NCI-H1694 (cell line): ENCODE results near the gene GSPT2.
"Not testable (repeated sequence)": the region's sequence is repeated elsewhere in the genome, so short reads cannot be mapped to it uniquely, and the experiment has no call there.

Source experiments
- DNase-seq: peaks from one replicate; lab custom pipeline; 2025; lab: John Stamatoyannopoulos, UW

Gene GSPT2

DNA sequence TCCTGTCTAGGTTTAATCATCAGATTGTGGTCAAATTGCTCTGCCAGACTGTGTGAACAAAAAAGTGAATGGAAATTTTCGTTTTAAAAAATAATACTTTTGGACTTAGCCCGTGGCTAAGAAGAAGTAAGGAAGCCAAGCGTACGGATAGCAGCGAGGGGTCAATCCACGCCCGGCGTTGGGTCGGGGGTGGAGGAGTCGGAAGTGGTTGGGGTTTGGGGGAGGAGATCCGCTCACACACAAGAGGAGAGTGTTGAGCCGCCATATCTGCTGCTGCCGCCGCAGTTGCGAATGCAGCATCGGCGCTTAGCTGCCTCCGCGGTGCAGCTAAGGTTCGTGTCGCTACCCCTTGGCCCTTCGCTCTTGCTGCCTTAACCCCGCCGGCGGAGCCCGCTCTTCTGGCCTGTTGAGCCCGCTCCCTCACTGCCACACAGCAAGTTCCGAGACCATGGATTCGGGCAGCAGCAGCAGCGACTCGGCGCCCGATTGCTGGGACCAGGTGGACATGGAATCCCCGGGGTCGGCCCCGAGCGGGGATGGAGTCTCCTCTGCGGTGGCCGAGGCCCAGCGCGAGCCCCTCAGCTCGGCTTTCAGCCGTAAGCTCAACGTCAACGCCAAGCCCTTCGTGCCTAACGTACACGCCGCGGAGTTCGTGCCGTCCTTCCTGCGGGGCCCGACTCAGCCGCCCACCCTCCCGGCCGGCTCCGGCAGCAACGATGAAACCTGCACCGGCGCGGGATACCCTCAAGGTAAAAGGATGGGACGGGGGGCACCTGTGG is at the start of gene GSPT2:
GSPT2 (plus strand) TSS at position 264 of the 779 bp plus-strand sequence; CDS start at position 449, 185 bp downstream.
- no peak for DNase-seq

- no peak for DNase-seq
These were observed 49.0 kb upstream of the GSPT2 start for GRCh38 chrX:51694254-51694653.

DNA sequence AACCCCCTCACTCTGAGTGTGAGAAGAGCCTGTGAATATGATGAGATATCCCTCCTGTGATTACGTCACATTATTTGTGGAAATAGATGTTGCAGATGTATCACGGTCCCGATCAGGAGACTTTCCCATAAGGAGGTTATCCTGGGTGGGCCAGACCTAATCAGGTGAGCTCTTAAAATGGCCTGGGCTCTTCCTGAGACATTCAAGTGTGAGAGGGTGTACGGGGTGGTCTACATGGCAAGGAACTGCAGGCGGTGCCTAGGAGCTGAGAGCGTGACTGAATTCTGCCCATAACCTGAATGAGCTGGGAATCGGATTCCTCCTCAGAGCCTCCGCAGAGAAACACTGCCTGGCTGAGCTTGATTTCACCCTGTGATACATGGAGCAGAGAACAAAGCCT is 45.8 kb upstream of the GSPT2 start:
- no peak for DNase-seq

DNA sequence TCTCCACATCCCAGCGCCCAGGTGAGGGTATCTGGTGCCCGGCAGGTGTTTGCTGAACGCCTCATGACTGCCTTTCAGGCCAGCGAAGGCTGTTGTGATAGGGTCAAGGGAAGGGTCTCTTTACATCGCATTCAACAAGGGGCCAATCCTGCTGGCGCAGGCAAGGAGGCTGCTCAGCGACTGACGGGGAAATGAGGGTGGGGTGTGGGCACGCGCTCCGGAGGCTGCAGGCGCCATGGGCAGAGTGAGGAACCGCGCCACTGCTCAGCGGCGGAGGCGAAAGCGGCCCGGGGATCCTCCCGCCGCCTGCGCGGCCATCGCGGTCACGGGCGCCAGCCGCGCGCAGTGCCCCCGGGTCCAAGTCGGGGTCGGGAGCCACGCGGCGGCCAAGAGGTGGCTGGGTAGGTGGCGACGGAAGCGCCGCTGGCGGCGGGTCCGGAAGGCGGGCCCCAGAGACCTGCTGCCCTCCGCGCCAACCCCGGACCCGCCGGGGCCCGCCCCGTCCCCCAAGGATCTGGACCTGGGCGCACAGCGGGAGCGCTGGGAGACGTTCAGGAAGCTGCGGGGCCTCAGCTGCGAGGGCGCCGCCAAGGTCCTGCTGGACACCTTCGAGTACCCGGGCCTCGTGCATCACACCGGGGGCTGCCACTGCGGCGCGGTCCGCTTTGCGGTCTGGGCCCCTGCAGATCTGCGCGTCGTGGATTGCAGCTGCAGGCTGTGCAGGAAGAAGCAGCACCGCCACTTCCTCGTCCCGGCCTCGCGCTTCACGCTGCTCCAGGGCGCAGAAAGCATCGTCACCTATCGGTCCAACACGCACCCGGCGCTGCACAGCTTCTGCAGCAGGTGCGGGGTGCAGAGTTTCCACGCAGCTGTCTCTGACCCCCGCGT is 32.7 kb upstream of the GSPT2 start, which contains the start of gene CENPVL1:
CENPVL1 (plus strand) TSS at position 236 of the 888 bp plus-strand sequence; CDS start at position 236, 0 bp downstream.
- not testable (repeated sequence) for DNase-seq

GRCh38 chrX:51712943-51713647 is 30.1 kb upstream of the GSPT2 start:
- DNase-seq, result not testable (repeated sequence)

- DNase-seq, result no peak
These were observed 15.0 kb upstream of the GSPT2 start for GRCh38 chrX:51728202-51728601.

GRCh38 chrX:51737091-51737490 is 6.2 kb upstream of the GSPT2 start:
- DNase-seq, result no peak

DNA sequence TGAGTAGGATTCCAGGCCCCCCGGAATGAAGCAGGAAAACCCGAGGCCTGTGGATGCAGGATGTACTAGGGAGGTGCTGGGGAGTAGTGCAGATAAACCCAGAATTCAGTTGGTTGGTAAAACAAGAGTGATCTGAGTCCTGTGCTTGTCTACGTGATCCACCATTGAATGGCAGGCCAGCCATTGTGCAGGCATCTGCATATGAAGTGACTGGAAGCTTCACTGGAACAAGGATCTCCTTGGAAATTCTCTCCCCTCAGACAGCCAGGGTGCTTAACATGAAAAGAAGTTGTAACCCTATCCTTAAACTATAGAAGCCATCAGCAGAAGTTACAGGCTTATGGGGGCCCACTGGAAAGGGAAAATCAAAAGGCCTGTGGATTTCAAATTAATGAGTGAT is 656 bp upstream of the GSPT2 start:
- no peak for DNase-seq

DNA sequence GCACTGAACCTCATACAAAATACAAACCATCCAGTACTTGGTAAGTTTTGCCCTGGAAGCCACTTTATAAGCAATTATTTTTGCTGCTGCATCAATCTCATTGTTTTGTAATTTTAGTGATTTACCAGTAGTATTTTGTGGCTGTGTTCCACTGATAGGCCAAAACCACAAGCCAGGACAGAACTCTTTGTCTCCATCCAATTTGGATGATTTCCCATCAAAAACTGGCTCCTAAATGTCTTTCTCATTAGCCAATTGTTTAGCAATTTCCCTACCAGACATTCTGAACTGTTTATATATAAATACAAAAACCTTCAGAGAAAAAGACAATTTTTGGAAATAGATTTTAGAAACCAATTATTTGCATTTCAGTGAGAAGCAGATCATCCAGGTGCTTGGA is 4.4 kb downstream of the GSPT2 start:
- DNase-seq, result no peak

- no peak for DNase-seq
These were observed 16.0 kb downstream of the GSPT2 start for GRCh38 chrX:51759055-51759839.

DNA sequence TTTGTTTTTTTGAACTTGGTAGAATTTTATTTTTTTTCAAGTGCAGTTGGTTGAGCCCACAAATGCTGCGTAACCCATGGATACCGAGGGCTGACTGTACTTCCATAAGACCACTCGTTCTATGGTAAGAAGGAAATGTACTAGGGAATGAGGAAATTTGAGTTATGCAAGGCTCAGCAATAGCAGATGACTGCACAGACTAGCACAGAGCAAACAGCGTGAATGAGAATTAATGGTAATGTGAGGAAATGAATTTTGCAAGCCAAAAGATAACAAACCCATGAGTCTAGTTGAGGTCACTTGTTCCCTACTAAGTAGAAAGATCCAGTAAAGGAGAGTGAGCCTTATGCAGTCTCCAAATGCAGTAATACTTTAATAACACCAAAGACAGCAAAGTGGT is 17.4 kb downstream of the GSPT2 start:
- DNase-seq, result no peak

DNA sequence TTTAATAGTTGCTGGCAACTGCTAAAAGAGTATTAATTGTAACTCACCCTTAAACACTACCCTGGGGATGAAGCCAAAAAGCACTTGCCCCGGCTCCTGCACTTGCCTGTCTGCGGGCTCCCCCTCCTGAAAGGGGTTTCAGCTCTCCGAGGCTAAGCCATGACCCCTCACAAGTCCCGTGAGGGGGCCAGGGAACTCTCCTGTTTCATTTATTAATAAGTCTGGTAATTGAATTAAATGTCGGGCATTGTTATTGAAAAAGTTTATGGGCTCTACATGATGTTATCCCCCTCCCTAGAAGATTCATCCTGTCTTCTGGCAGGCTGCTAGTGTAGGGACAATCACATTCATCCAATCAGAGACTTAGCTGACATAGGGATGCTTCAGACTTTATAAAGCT is 23.3 kb downstream of the GSPT2 start:
- DNase-seq, result no peak

DNA sequence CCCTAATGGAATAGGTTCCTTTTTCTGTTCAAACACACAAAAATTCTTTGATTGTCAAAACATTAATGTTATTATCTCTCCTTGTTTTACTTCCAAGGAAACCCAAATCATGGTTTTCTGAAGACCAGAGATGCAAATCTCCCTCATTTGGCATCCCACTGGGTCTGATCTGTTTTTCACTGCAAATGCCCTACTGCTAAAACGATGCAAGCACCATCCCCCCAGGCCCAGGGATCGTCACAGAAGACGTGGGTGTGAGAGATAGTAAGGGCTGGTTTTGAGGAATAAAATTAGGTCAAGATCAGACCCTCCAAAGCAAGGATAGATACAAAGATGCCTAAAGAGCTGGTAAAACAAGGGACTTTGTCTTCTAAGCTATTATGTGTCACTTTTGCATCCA is 33.6 kb downstream of the GSPT2 start:
- no peak for DNase-seq

GRCh38 chrX:51779306-51779705 is 36.1 kb downstream of the GSPT2 start:
- DNase-seq, result no peak

GRCh38 chrX:51795136-51795535 is 51.9 kb downstream of the GSPT2 start:
- no peak for DNase-seq
